Inferior parietal cortex (tissue), 1 donor: ENCODE data around the gene TRIP6.
"Not testable (repeated sequence)": the region's sequence is repeated elsewhere in the genome, so short reads cannot be mapped to it uniquely, and the experiment has no call there.

Source experiments
- DNase-seq: peaks from one replicate; pipeline ENCODE4 v3.0.0-alpha.2; 2016; ENCODE audit errors: extremely low spot score

The TRIP6 gene

DNA sequence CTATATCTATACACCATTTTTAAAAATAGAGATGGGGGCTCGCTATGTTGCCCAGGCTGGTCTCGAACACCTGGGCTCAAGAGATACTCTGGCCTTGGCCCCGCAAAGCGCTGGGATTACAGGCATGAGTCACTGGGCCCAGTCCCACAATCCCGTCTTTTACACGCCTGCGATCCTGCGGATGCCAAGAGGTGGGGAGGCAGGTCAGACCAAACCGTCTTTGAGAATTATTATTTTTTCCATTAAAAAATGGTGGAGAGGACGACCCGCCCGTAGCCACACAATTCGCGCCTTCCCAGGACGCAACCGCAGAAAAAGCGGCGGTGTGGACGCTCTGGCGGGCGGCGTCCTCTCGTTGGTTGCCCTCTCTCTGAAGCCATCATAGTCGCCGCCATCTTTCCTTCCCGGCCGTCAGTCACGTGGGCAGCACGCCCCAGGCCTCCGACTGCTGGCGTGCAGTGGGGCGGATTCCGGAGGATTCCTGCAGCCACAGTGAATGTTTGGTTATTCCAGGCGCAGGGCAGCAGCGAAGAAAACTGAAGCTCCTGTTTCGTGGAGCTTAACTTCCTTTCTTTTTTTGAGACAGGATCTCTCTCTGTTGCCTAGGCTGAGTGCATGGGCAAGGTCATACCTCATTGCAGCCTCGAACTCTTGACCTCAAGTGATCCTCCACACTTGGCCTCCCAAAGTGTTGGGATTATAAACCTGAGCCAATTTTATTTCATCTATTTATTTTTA lies 29.9 kb upstream of the TRIP6 start:
- peak; percentile 94 for DNase-seq

GRCh38 chr7:100839361-100839760 lies 27.8 kb upstream of the TRIP6 start:
- DNase-seq: no peak

DNA sequence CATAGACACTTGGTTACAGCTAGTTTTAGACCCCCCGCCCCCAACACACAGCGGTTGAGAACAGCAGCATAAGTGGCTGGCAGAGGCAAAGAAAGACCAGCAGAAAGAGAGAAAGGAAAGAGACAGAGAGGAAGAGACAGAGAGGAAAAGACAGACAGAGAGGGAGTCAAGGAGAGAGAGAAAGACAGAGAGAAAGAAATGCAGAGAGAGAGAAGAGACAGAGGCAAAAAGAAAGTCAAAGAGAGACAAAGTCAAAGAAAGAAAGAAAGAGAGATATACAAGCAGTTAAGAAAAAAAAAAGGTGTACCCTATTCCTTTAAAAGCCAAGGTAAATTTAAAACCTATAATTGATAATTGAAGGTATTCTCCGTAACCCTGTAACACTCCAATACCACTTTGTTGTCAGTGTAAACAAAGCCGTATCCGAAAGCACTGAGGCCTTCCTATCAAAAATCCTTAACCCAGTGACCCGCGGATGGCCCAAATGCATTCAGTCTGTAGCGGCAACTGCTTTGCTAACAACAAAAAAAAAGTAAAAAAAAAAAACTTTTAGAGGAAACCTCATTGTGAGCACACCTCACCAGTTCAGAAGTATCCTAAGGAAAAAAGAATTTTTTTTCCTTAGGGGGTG lies 26.6 kb upstream of the TRIP6 start:
- no peak for DNase-seq

DNA sequence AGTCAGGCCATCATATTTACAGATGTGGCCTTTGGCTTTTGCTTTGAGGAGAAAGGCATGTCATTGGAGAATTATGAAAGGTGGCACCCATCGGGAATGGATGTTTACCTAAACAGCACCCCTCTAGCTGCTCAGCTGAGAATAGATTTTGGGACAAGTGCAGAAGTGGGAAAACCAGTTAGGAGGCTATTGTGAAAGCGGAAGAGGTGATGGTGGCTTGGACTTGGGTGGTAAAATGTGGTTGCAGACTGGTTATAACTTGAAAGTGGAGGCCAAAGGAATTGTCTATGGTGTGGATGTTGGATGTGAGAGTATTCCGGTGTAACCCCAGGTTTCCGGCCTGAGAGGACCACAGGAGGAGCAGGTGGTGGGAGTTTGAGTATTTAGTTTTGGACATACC lies 19.8 kb upstream of the TRIP6 start:
- no peak for DNase-seq

- peak; percentile 85 for DNase-seq
Measured at GRCh38 chr7:100852048-100852872, 14.9 kb upstream of the TRIP6 start, which contains the start of gene SLC12A9. SLC12A9 (plus strand) TSS chr7:100852713; CDS start chr7:100854198, 1,485 bp downstream.

GRCh38 chr7:100854146-100854895 lies 12.9 kb upstream of the TRIP6 start:
- DNase-seq: no peak

GRCh38 chr7:100854899-100855298 lies 12.3 kb upstream of the TRIP6 start:
- DNase-seq: not testable (repeated sequence)

DNA sequence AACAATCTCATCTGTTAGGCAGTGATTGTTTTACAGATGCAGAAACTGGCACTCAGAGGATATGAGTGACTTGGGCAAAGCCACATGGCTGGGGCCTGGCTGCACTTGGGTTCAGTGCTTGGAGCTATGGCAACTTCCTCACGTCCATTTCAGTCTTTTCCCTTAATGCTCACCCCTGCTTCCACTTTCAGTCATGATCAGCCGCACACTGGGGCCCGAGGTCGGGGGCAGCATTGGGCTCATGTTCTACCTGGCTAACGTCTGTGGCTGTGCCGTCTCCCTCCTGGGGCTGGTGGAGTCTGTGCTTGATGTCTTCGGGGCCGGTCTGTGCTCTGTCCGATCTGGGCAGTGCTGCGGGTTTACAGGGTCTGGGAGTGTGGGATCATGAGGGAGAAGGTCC lies 11.7 kb upstream of the TRIP6 start:
- no peak for DNase-seq

GRCh38 chr7:100856871-100857282 lies 10.3 kb upstream of the TRIP6 start:
- DNase-seq: no peak

DNA sequence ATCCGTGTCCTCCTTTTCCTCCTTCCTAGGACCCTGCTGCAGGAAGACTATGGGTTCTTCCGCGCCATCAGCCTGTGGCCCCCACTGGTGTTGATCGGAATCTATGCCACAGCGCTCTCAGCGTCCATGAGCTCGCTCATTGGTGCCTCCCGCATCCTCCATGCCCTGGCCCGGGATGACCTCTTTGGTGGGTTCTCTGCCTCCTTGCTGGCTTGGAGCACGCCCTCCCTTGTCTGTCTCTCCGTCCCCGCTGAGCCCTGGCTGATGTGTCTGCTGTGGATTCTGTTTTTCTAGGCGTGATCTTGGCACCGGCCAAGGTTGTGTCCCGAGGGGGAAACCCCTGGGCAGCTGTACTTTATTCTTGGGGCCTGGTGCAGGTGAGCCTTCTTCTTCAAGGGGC lies 7.3 kb upstream of the TRIP6 start:
- no peak for DNase-seq

DNA sequence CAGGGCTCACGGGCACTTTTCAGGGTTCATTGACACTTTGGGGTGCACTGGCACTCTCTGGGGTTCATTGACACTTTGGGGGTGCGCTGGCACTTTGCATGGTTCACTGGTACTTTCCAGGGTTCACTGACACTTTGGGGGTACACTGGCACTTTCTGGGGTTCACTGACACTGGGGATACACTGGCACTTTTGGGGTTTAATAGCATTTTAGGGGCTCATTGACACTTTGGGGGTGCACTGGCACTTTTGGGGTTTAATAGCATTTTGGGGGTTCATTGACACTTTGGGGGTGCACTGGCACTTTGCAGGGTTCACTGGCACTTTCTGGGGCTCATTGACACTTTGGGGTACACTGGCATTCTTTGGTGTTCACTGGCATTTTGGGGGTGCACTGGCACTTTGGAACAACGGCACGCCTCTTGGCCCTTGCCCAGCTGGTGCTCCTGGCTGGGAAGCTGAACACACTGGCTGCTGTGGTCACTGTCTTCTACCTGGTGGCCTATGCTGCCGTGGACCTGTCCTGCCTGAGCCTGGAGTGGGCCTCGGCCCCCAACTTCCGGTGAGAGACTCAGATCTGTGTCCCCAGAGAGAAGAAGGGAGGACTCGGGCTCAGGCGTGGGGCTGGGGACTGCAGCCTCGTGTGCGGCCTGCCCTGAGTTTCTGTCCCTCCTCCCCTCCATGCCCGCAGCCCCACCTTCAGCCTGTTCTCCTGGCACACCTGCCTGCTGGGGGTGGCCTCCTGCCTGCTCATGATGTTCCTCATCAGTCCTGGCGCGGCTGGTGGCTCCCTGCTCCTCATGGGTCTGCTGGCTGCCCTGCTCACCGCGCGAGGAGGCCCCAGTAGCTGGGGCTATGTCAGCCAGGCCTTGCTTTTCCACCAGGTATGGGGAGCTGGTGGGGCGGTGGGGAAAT lies 6.2 kb upstream of the TRIP6 start:
- DNase-seq: no peak

DNA sequence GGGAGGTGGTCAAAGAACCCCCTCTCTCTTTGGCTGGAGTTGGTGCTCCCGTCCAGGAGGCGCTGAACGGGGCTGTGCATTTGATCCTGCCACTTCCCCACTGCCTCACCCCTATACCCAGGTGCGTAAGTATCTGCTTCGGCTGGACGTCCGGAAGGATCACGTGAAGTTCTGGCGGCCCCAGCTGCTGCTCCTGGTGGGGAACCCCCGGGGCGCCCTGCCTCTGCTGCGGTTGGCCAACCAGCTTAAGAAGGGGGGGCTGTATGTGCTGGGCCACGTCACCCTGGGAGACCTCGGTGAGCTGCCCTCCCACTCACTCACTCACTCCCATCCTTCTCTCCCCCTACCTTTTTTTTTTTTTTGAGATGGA lies 5.6 kb upstream of the TRIP6 start:
- no peak for DNase-seq

- DNase-seq: no peak
Measured at GRCh38 chr7:100863406-100863950, 3.7 kb upstream of the TRIP6 start.

GRCh38 chr7:100864263-100864845 lies 2.8 kb upstream of the TRIP6 start:
- no peak for DNase-seq

- DNase-seq: no peak
Measured at GRCh38 chr7:100865372-100865911, 1.7 kb upstream of the TRIP6 start.

- no peak for DNase-seq
Measured at GRCh38 chr7:100865938-100866728, 1.1 kb upstream of the TRIP6 start.

DNA sequence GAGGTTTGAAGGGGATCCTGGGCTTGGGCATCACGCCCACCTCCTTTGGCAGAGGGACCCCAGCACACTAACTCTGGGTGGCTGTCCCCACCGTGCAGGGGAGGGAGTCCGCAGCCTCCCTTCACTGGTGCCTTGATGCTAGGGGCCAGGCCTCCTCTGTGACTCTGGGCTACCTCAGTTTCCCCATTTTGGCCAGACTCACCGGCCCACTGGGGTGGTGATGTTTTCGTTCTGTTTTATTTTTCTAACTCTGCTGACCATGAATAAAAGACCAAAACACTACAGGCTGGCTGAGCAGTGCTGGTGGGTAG lies 503 bp upstream of the TRIP6 start:
- DNase-seq: no peak

GRCh38 chr7:100867776-100868485 lies 744 bp downstream of the TRIP6 start:
- DNase-seq: no peak
